Measurements from ENCODE around the gene ADI1. TPM values are rescaled to one million over a fixed set of nuclear protein-coding genes. Genes with fewer than 3 reads are reported as not detected.
"Not testable (repeated sequence)": the region's sequence is repeated elsewhere in the genome, so short reads cannot be mapped to it uniquely, and the experiment has no call there.

Gene ADI1
- total RNA-seq, 1 donor from 2014 or later: 21.6 TPM

DNA sequence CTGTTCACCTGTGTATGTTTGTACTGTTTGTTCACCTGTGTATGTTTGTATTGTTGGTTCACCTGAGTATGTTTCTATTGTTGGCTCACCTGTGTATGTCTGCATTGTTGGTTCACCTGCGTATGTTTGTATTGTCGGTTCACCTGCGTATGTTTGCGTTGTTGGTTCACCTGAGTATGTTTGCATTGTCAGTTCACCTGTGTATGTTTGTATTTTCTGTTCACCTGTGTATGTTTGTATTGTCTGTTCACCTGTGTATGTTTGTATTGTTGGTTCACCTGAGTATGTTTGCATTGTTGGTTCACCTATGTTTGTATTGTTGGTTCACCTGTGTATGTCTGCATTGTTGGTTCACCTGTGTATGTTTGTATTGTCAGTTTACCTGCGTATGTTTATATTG lies 14.6 kb downstream of the ADI1 start:
- DNase-seq (ENCODE audit: low spot score): no peak
- TF ChIP-seq, protein P1, sequence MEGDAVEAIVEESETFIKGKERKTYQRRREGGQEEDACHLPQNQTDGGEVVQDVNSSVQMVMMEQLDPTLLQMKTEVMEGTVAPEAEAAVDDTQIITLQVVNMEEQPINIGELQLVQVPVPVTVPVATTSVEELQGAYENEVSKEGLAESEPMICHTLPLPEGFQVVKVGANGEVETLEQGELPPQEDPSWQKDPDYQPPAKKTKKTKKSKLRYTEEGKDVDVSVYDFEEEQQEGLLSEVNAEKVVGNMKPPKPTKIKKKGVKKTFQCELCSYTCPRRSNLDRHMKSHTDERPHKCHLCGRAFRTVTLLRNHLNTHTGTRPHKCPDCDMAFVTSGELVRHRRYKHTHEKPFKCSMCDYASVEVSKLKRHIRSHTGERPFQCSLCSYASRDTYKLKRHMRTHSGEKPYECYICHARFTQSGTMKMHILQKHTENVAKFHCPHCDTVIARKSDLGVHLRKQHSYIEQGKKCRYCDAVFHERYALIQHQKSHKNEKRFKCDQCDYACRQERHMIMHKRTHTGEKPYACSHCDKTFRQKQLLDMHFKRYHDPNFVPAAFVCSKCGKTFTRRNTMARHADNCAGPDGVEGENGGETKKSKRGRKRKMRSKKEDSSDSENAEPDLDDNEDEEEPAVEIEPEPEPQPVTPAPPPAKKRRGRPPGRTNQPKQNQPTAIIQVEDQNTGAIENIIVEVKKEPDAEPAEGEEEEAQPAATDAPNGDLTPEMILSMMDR (IDR thresholded peaks at IDR 0.05; ENCODE audit: unreplicated experiment): no peak
- Mint-ChIP-seq H3K4me3 (ENCODE audit: unreplicated experiment) (no peak overlapping the region), H3K36me3 (ENCODE audit: low read depth, unreplicated experiment) (peaks cover 37% of the 10 kb centered on the region), H3K27me3 (ENCODE audit: unreplicated experiment) (peaks cover 1% of the 10 kb centered on the region), H3K4me1 (ENCODE audit: unreplicated experiment) (no peaks in the 10 kb centered on the region), H3K27ac (ENCODE audit: unreplicated experiment) (no peak overlapping the region), H3K9me3 (ENCODE audit: unreplicated experiment) (no peaks in the 10 kb centered on the region)

DNA sequence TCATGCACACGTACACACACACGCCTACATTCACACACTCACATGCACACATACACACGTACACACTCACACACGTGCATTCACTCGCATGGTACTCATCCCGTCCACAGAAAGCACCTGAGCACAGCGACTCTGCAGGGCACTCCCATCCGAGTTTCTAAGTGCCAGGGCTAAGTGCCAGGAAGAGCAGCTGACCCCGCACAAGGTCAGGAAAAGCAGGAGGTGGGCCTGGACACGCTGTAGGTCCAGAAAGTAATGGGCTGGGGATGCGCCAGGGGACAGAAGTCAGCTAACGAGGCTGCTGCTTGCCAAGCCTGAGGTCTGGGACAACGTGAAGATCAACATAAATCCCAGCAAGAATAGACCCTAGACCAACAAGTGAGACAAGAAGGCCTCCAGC lies 15.8 kb downstream of the ADI1 start:
- TF ChIP-seq, protein P1 (IDR thresholded peaks at IDR 0.05; ENCODE audit: unreplicated experiment): no peak
- Mint-ChIP-seq H3K27ac (ENCODE audit: unreplicated experiment) (no peak overlapping the region), H3K4me1 (ENCODE audit: unreplicated experiment) (no peaks in the 10 kb centered on the region)

DNA sequence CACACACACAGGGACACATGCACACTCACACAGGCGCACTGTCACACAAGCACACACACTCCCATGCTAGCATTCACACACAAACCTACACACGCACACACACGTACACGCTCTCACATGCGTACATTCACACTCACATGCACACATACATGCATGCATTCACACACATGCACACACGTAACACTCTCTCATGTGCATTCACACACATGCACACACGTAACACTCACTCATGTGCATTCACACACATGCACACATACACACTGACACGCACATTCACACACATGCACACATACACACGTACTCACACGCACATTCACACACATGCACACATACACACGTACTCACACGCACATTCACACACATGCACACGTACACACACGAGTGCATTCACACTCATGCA lies 16.3 kb downstream of the ADI1 start:
- no peaks in the 10 kb centered on the region for H3K4me1 Mint-ChIP-seq (ENCODE audit: unreplicated experiment)
- H3K4me3 Mint-ChIP-seq (ENCODE audit: unreplicated experiment): no peak overlapping the region
- peaks cover 39% of the 10 kb centered on the region for H3K36me3 Mint-ChIP-seq (ENCODE audit: low read depth, unreplicated experiment)
- peaks cover 3% of the 10 kb centered on the region for H3K27me3 Mint-ChIP-seq (ENCODE audit: unreplicated experiment)
- no peak overlapping the region for H3K27ac Mint-ChIP-seq (ENCODE audit: unreplicated experiment)
- no peaks in the 10 kb centered on the region for H3K9me3 Mint-ChIP-seq (ENCODE audit: unreplicated experiment)
- no peak for DNase-seq (ENCODE audit: low spot score)
- TF ChIP-seq, protein P1 (IDR thresholded peaks at IDR 0.05; ENCODE audit: unreplicated experiment): no peak

More for the DNA sequence above, 15.8 kb downstream of the ADI1 start:
- DNase-seq (ENCODE audit: low spot score): no peak
- Mint-ChIP-seq H3K36me3 (ENCODE audit: low read depth, unreplicated experiment) (peaks cover 42% of the 10 kb centered on the region), H3K4me3 (ENCODE audit: unreplicated experiment) (no peak overlapping the region), H3K27me3 (ENCODE audit: unreplicated experiment) (peaks cover 1% of the 10 kb centered on the region), H3K9me3 (ENCODE audit: unreplicated experiment) (no peaks in the 10 kb centered on the region)

DNA sequence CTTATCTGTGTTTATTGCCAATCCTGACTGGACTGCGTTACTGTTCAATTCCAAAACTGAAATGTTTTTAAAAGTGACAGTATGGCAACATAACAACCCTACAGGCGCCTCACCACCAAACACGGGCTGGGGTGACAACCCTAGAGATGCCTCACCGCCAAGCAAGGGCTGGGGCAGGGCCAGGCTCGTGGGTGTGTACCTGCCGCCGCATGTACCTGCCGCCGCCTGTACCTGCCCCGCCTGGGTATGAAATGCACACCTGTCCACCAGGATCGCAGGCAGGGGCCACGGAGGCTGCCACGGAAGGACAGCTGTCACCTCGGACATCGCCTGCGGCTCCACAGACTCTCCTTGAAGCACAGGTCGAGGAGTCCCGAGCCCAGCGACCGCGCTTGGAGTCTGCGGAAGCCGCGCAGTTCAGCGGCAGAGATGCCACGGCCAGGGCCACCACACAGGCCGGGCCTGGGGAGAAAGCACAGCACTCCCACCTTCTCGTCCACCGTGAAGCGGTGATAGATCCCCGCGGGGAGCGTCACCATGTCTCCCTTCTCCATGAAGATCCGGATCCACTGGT lies 18.9 kb downstream of the ADI1 start:
- H3K4me3 Mint-ChIP-seq (ENCODE audit: unreplicated experiment): no peak overlapping the region
- H3K9me3 Mint-ChIP-seq (ENCODE audit: unreplicated experiment): no peaks in the 10 kb centered on the region
- no peak for DNase-seq (ENCODE audit: low spot score)
- peaks cover 32% of the 10 kb centered on the region for H3K36me3 Mint-ChIP-seq (ENCODE audit: low read depth, unreplicated experiment)
- H3K27ac Mint-ChIP-seq (ENCODE audit: unreplicated experiment): no peak overlapping the region
- peaks cover 3% of the 10 kb centered on the region for H3K27me3 Mint-ChIP-seq (ENCODE audit: unreplicated experiment)
- H3K4me1 Mint-ChIP-seq (ENCODE audit: unreplicated experiment): no peaks in the 10 kb centered on the region
- TF ChIP-seq, protein P1 (IDR thresholded peaks at IDR 0.05; ENCODE audit: unreplicated experiment): no peak

DNA sequence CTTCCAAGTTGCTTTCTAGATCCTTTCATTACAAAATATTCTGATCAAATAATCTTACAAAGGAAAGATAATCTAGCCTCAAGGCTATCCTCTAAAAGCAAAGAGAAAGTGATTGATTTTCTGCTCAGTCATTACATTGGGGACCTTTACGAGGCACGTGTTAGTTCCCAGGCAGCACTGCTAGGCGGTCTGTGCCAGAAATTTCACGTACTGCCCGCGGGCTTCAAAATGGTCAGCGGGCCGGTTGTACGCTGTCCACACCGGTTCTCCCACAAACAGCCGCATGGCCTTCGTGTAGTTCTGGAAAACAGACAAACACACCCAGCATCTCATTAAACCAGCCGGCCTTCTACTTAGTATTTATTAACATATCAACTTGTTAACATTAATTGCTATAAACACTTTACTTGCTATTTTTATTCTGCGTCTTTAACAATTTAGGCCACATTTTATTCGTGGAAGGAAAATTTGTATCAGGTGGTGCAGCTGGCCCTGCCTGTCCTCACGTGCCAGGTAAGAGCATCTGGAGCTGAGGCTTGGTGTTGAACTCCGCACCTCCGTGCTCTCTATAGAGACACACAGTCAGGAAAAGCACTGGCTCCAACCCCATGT lies 20.4 kb downstream of the ADI1 start:
- Mint-ChIP-seq H3K4me3 (ENCODE audit: unreplicated experiment) (no peak overlapping the region), H3K36me3 (ENCODE audit: low read depth, unreplicated experiment) (peaks cover 21% of the 10 kb centered on the region), H3K9me3 (ENCODE audit: unreplicated experiment) (no peaks in the 10 kb centered on the region), H3K27ac (ENCODE audit: unreplicated experiment) (no peak overlapping the region), H3K27me3 (ENCODE audit: unreplicated experiment) (peaks cover 3% of the 10 kb centered on the region), H3K4me1 (ENCODE audit: unreplicated experiment) (no peaks in the 10 kb centered on the region)
- TF ChIP-seq, protein P1 (IDR thresholded peaks at IDR 0.05; ENCODE audit: unreplicated experiment): no peak
- no peak for DNase-seq (ENCODE audit: low spot score)

DNA sequence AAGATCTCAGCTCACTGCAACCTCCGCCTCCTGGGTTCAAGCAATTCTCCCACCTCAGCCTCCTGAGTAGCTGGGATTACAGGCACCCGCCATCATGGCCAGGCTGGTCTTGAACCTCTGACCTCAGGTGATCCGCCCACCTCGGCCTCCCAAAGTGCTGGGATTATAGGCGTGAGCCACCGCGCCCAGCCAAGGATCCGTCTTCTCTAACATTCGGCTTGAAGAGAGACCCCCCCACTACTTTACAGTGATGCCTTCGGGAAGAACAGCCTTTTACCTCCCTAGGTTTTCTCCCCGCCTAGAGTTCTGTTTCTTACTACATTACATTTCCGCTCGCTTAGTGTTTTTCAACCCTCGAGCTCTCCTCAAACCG lies 22.6 kb downstream of the ADI1 start:
- not testable (repeated sequence) for H3K9me3 Mint-ChIP-seq (ENCODE audit: unreplicated experiment); H3K27ac Mint-ChIP-seq (ENCODE audit: unreplicated experiment)

More for the DNA sequence above, 22.6 kb downstream of the ADI1 start:
- not testable (repeated sequence) for DNase-seq (ENCODE audit: low spot score); H3K36me3 Mint-ChIP-seq (ENCODE audit: low read depth, unreplicated experiment); H3K4me3 Mint-ChIP-seq (ENCODE audit: unreplicated experiment); H3K27me3 Mint-ChIP-seq (ENCODE audit: unreplicated experiment); H3K4me1 Mint-ChIP-seq (ENCODE audit: unreplicated experiment)

All from endothelial cell (in vitro differentiated cells).